ENCODE data around the gene ETFRF1. TPM values are rescaled to one million over a fixed set of nuclear protein-coding genes. Genes with fewer than 3 reads are reported as not detected.

Gene ETFRF1
- total RNA-seq, 1 donor from 2014 or later = 23.1 TPM

- Mint-ChIP-seq H3K36me3 (ENCODE audit: insufficient read depth) (peaks cover 29% of the 10 kb centered on the region), H3K4me3 (ENCODE audit: low read depth) (peak overlapping the region; percentile 96), H3K9me3 (ENCODE audit: low read depth) (peaks cover 10% of the 10 kb centered on the region), H3K27me3 (peaks cover 19% of the 10 kb centered on the region), H3K27ac (peak overlapping the region; percentile 97), H3K4me1 (ENCODE audit: low read depth) (peaks cover 37% of the 10 kb centered on the region)
- no peak for DNase-seq (ENCODE audit: low spot score, unreplicated experiment)
- no peak for TF ChIP-seq CTCF (IDR thresholded peaks at IDR 0.05; ENCODE audit: unreplicated experiment)
These were observed 53.7 kb downstream of the ETFRF1 start for GRCh38 chr12:25248732-25249131.

GRCh38 chr12:25249931-25250738 lies 55.1 kb downstream of the ETFRF1 start:
- DNase-seq (ENCODE audit: low spot score, unreplicated experiment) = peak; percentile 56
- Mint-ChIP-seq H3K27ac (peak overlapping the region; percentile 97), H3K27me3 (peaks cover 20% of the 10 kb centered on the region), H3K9me3 (ENCODE audit: low read depth) (peaks cover 10% of the 10 kb centered on the region), H3K4me1 (ENCODE audit: low read depth) (peaks cover 47% of the 10 kb centered on the region), H3K4me3 (ENCODE audit: low read depth) (peak overlapping the region; percentile 96), H3K36me3 (ENCODE audit: insufficient read depth) (peaks cover 23% of the 10 kb centered on the region)
- no peak for TF ChIP-seq CTCF (IDR thresholded peaks at IDR 0.05; ENCODE audit: unreplicated experiment)

GRCh38 chr12:25250744-25251730 lies 56.0 kb downstream of the ETFRF1 start, which contains the start of gene KRAS:
KRAS (minus strand) TSS chr12:25250929.
- DNase-seq (ENCODE audit: low spot score, unreplicated experiment) = peak; percentile 98
- peaks cover 49% of the 10 kb centered on the region for H3K4me1 Mint-ChIP-seq (ENCODE audit: low read depth)
- peak within 1 kb of the TSS; percentile 96 for H3K4me3 Mint-ChIP-seq (ENCODE audit: low read depth)
- peaks cover 20% of the 10 kb centered on the region for H3K27me3 Mint-ChIP-seq
- TF ChIP-seq CTCF (IDR thresholded peaks at IDR 0.05; ENCODE audit: unreplicated experiment) = no peak
- peaks cover 6% of the 10 kb centered on the region for H3K9me3 Mint-ChIP-seq (ENCODE audit: low read depth)
- peaks cover 16% of the 10 kb centered on the region for H3K36me3 Mint-ChIP-seq (ENCODE audit: insufficient read depth)
- H3K27ac Mint-ChIP-seq = peak within 1 kb of the TSS; percentile 97

DNA sequence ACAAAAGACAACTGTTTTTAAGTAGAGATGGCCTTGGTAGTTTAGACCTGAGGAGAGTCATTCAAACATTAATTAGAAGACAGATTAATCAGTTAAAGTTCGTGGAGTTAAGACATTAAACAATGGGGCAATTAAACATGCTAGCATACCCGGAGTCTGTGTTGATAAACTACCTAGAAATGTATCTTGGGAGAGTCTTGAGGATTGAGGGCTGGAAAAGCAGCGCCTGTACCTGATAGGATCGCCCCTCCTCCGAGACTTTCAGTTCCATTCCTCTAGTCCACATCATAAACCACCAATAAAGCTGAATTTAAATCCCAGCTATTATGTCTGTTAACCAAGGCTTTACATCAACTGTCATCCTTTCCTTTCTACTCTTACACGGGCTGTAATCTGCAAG lies 56.7 kb downstream of the ETFRF1 start:
- DNase-seq (ENCODE audit: low spot score, unreplicated experiment) = no peak
- H3K27ac Mint-ChIP-seq = peak overlapping the region; percentile 92
- H3K36me3 Mint-ChIP-seq (ENCODE audit: insufficient read depth) = peaks cover 13% of the 10 kb centered on the region
- peaks cover 9% of the 10 kb centered on the region for H3K9me3 Mint-ChIP-seq (ENCODE audit: low read depth)
- peaks cover 20% of the 10 kb centered on the region for H3K27me3 Mint-ChIP-seq
- H3K4me1 Mint-ChIP-seq (ENCODE audit: low read depth) = peaks cover 52% of the 10 kb centered on the region
- no peak for TF ChIP-seq CTCF (IDR thresholded peaks at IDR 0.05; ENCODE audit: unreplicated experiment)
- H3K4me3 Mint-ChIP-seq (ENCODE audit: low read depth) = peak overlapping the region; percentile 96

DNA sequence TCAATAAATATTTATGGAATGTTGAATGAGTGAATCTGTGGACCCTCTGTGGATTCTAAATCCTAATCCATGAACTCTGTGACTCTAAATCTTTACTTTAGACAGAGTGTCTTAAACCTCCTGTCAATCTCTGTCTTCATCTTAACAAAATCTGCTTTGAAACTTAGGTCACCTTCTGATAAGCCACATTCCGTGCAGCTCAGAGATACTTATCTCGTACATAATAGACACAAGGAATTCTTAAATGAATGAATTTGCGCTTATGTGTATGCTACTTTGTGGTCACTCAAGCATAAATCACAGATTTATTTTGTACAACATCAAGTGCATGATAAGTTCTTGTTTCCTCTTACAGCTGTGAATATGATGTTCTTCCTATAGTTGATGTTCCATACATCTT lies 57.9 kb downstream of the ETFRF1 start:
- TF ChIP-seq CTCF (IDR thresholded peaks at IDR 0.05; ENCODE audit: unreplicated experiment) = no peak
- no peak overlapping the region for H3K27ac Mint-ChIP-seq
- peaks cover 58% of the 10 kb centered on the region for H3K4me1 Mint-ChIP-seq (ENCODE audit: low read depth)
- peaks cover 9% of the 10 kb centered on the region for H3K36me3 Mint-ChIP-seq (ENCODE audit: insufficient read depth)
- peaks cover 20% of the 10 kb centered on the region for H3K27me3 Mint-ChIP-seq
- peak overlapping the region; percentile 96 for H3K4me3 Mint-ChIP-seq (ENCODE audit: low read depth)
- H3K9me3 Mint-ChIP-seq (ENCODE audit: low read depth) = peaks cover 12% of the 10 kb centered on the region
- no peak for DNase-seq (ENCODE audit: low spot score, unreplicated experiment)

Measured in progenitor cell of endocrine pancreas (in vitro differentiated cells).